Tibial artery (tissue), 4 donors: ENCODE data around the gene LLPH.

Experiments used
- DNase-seq, 2 donors: peaks; one replicate each; pipeline ENCODE4 v3.0.0-alpha.2; 2019
- H3K27ac ChIP-seq, 2 donors: fragments of 200-600 bp; sonication (generic) in 1 of 2; 1 replicate in 1 of 2; 2 replicates in 1 of 2; pipeline ENCODE4 v1.5.1; 2018 to 2019; ENCODE audit warnings: mild to moderate bottlenecking in 1 of 2
- H3K27me3 ChIP-seq, 2 donors: fragments of 200-600 bp; sonication (generic) in 1 of 2; one replicate each; pipeline versions ENCODE4 v1.5.1 to v1.6.0; 2016 to 2019
- H3K36me3 ChIP-seq, 3 donors: fragments of 200-600 bp; sonication (generic) in 2 of 3; one replicate each; pipeline ENCODE4 v1.5.1; 2016 to 2019; ENCODE audit warnings: mild to moderate bottlenecking in 2 of 3
- H3K4me1 ChIP-seq, 4 donors: fragments of 200-600 bp; sonication (generic) in 2 of 4; 1 replicate in 3 of 4; 2 replicates in 1 of 4; pipeline ENCODE4 v1.5.1; 2016 to 2019
- H3K4me3 ChIP-seq, 2 donors: fragments of 200-600 bp; sonication (generic) in 1 of 2; 1 replicate in 1 of 2; 2 replicates in 1 of 2; pipeline ENCODE4 v1.5.1; 2018 to 2019; ENCODE audit warnings: mild to moderate bottlenecking in 2 of 2
- H3K9me3 ChIP-seq, 3 donors: fragments of 200-600 bp; sonication (generic) in 1 of 3; one replicate each; pipeline ENCODE4 v1.5.1; 2016 to 2019
- CTCF ChIP-seq, 2 experiments: fragments of 200-600 bp in 1 of 2; fragments of 450-650 bp in 1 of 2; IDR thresholded peaks; one replicate each; pipeline ENCODE4 v1.5.1; 2017 to 2019; ENCODE audit warnings: antibody characterized with exemption in 2 of 2, mild to moderate bottlenecking in 1 of 2, moderate library complexity in 1 of 2
- intact Hi-C: fragments of 100-400 bp; cut with DNase I; formaldehyde crosslinking; loops from one replicate; pipeline ENCODE4 v1.15.0; 2023; ENCODE audit warnings: low total_unique reads

Gene LLPH

GRCh38 chr12:66140731-66141130 is 10.2 kb upstream of the LLPH start:
- intact Hi-C loops, result no loop called here
- H3K27ac ChIP-seq, result no peak overlapping the region
- H3K27me3 ChIP-seq, result no peaks in the 10 kb centered on the region
- peaks cover 0 to 10% (median 2%) of the 10 kb centered on the region in 4 donors for H3K4me1 ChIP-seq
- H3K4me3 ChIP-seq, result no peak overlapping the region
- DNase-seq, result no peak
- no peak for TF ChIP-seq CTCF (IDR thresholded peaks at IDR 0.05)
- peaks cover 2 to 5% (median 4%) of the 10 kb centered on the region in 3 donors for H3K9me3 ChIP-seq
- peaks cover 55 to 63% (median 61%) of the 10 kb centered on the region in 3 donors for H3K36me3 ChIP-seq

GRCh38 chr12:66139328-66139727 is 8.8 kb upstream of the LLPH start:
- Histone ChIP-seq H3K27ac (no peak overlapping the region), H3K4me1 (no peaks in the 10 kb centered on the region), H3K27me3 (no peaks in the 10 kb centered on the region), H3K9me3 (peaks cover 2 to 5% (median 4%) of the 10 kb centered on the region in 3 donors), H3K4me3 (no peak overlapping the region), H3K36me3 (peaks cover 55 to 63% (median 61%) of the 10 kb centered on the region in 3 donors)
- DNase-seq, result no peak
- no peak for TF ChIP-seq CTCF (IDR thresholded peaks at IDR 0.05)
- intact Hi-C loops, result no loop called here

- intact Hi-C loops, result no loop called here
- H3K27ac ChIP-seq, result no peak overlapping the region
Observed at GRCh38 chr12:66137937-66138336, 7.4 kb upstream of the LLPH start.

GRCh38 chr12:66132408-66132807 is 1.9 kb upstream of the LLPH start:
- TF ChIP-seq CTCF (IDR thresholded peaks at IDR 0.05), result no peak
- H3K4me3 ChIP-seq, result no peak overlapping the region
- peaks cover 0 to 22% (median 11%) of the 10 kb centered on the region in 4 donors for H3K4me1 ChIP-seq
- no peaks in the 10 kb centered on the region for H3K9me3 ChIP-seq
- no peak overlapping the region for H3K27ac ChIP-seq
- no peaks in the 10 kb centered on the region for H3K27me3 ChIP-seq
- DNase-seq, result no peak
- peaks cover 14 to 23% (median 20%) of the 10 kb centered on the region in 3 donors for H3K36me3 ChIP-seq
- intact Hi-C loops, result no loop called here

More at GRCh38 chr12:66137937-66138336, 7.4 kb upstream of the LLPH start:
- no peak for DNase-seq
- TF ChIP-seq CTCF (IDR thresholded peaks at IDR 0.05), result no peak
- Histone ChIP-seq H3K9me3 (peaks cover 2 to 5% (median 4%) of the 10 kb centered on the region in 3 donors), H3K4me1 (no peaks in the 10 kb centered on the region), H3K4me3 (no peak overlapping the region), H3K27me3 (no peaks in the 10 kb centered on the region), H3K36me3 (peaks cover 55 to 61% (median 58%) of the 10 kb centered on the region in 3 donors)

- no peaks in the 10 kb centered on the region for H3K27me3 ChIP-seq
- peak overlapping the region; percentile 73 to 78 for H3K4me3 ChIP-seq
- peak overlapping the region; percentile 63 to 66 for H3K27ac ChIP-seq
- no peaks in the 10 kb centered on the region for H3K9me3 ChIP-seq
- H3K4me1 ChIP-seq, result peaks cover 0 to 22% (median 11%) of the 10 kb centered on the region in 4 donors
- intact Hi-C loops, result no loop called here
- H3K36me3 ChIP-seq, result peaks cover 8 to 22% (median 21%) of the 10 kb centered on the region in 3 donors
- no peak for TF ChIP-seq CTCF (IDR thresholded peaks at IDR 0.05)
- DNase-seq, result no peak
Observed at GRCh38 chr12:66131067-66131688, 628 bp upstream of the LLPH start.
